ENCODE results near the gene MAT2B.
A peak's percentile ranks its signal among the peaks of the same experiment; 100 is the strongest.

The MAT2B gene

DNA sequence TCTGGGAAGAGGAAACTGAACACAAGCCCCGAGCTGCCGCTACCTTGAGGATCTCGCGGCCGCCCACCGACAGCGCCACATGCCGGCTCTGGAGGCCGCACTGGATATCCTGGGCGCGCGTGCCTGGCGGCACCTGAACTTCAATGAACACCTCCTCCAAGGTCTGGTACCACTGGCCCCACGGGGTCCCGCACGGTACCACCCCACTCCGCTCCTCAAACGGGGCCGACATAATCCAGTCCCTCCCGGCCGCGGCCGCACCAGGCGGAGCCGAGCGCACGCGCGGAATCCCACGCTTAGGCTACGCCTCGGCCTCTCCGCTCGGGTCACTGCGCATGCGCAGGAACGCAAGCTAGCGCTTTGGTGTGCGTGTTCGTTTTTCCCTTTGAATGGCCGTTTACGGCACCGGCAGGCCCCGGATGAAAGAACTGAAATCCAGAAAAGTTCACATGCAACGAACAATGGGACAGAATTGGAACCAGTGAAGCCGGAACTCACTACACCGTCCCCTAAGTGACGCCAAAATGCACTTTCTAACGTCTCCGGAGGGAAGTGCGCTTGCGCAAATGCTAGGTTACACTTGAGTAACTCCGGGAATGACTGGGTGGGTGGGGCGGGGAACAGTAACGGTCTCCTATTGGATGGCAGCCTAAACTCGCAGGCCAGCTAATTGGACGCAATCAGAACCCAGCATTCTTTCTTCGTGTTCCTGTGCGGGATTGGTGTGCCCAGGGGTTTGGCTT lies 45.4 kb upstream of the MAT2B start, which contains the start of gene NUDCD2:
NUDCD2 (minus strand) TSS at position 284 of the 743 bp plus-strand sequence; CDS start at position 232, 52 bp downstream.
- H3K4me3 ChIP-seq (ENCODE audit: low read depth, low read length) = peak within 1 kb of the TSS; percentile 84
- POLR2A ChIA-PET = interaction anchor here (0.6 to 5.4 kb wide), 20 partner anchors 10 to 837 kb away, joined by 3 to 166 read pairs (median 4); partner anchors contain the start of genes CCNG1 and MAT2B
- H3K27ac ChIP-seq (ENCODE audit: extremely low read depth, low read depth, low read length) = peak within 1 kb of the TSS; percentile 99
- peaks cover 10% of the 10 kb centered on the region for H3K4me1 ChIP-seq (ENCODE audit: control insufficient read depth, insufficient read depth, low read length)
- CTCF ChIA-PET = interaction anchor here (0.5 to 2.2 kb wide), 6 partner anchors 9 to 112 kb away, joined by 3 to 8 read pairs (median 4); partner anchors contain the start of gene MAT2B
- no peaks in the 10 kb centered on the region for H3K9me3 ChIP-seq (ENCODE audit: control insufficient read depth, insufficient read depth, low read depth, low read length)
- peaks cover 25 to 29% of the 10 kb centered on the region in 2 experiments for H3K36me3 ChIP-seq (ENCODE audit: control insufficient read depth in 2 of 2, insufficient read depth in 1 of 2, low read length in 2 of 2)
- peak; percentile 86 for TF ChIP-seq ZNF600 (tag by site-specific recombination; IDR thresholded peaks at IDR 0.05)
- TF ChIP-seq ZNF239 (tag by site-specific recombination; IDR thresholded peaks at IDR 0.05) = no peak
- TF ChIP-seq, protein P1, sequence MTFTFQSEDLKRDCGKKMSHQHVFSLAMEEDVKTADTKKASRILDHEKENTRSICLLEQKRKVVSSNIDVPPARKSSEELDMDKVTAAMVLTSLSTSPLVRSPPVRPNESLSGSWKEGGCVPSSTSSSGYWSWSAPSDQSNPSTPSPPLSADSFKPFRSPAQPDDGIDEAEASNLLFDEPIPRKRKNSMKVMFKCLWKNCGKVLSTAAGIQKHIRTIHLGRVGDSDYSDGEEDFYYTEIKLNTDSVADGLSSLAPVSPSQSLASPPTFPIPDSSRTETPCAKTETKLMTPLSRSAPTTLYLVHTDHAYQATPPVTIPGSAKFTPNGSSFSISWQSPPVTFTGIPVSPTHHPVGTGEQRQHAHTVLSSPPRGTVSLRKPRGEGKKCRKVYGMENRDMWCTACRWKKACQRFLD (tag by site-specific recombination; IDR thresholded peaks at IDR 0.05) = no peak
- no peak for TF ChIP-seq ZNF585B (tag by site-specific recombination; IDR thresholded peaks at IDR 0.05)
- TF ChIP-seq ZNF174 (tag by site-specific recombination; IDR thresholded peaks at IDR 0.05) = no peak
- no peak for TF ChIP-seq ZNF132 (tag by site-specific recombination; IDR thresholded peaks at IDR 0.05; ENCODE audit: borderline replicate concordance)
- TF ChIP-seq ZNF624 (tag by site-specific recombination; IDR thresholded peaks at IDR 0.05) = no peak
- no peak for TF ChIP-seq SCRT2 (tag by site-specific recombination; IDR thresholded peaks at IDR 0.05)
- TF ChIP-seq, protein P2, sequence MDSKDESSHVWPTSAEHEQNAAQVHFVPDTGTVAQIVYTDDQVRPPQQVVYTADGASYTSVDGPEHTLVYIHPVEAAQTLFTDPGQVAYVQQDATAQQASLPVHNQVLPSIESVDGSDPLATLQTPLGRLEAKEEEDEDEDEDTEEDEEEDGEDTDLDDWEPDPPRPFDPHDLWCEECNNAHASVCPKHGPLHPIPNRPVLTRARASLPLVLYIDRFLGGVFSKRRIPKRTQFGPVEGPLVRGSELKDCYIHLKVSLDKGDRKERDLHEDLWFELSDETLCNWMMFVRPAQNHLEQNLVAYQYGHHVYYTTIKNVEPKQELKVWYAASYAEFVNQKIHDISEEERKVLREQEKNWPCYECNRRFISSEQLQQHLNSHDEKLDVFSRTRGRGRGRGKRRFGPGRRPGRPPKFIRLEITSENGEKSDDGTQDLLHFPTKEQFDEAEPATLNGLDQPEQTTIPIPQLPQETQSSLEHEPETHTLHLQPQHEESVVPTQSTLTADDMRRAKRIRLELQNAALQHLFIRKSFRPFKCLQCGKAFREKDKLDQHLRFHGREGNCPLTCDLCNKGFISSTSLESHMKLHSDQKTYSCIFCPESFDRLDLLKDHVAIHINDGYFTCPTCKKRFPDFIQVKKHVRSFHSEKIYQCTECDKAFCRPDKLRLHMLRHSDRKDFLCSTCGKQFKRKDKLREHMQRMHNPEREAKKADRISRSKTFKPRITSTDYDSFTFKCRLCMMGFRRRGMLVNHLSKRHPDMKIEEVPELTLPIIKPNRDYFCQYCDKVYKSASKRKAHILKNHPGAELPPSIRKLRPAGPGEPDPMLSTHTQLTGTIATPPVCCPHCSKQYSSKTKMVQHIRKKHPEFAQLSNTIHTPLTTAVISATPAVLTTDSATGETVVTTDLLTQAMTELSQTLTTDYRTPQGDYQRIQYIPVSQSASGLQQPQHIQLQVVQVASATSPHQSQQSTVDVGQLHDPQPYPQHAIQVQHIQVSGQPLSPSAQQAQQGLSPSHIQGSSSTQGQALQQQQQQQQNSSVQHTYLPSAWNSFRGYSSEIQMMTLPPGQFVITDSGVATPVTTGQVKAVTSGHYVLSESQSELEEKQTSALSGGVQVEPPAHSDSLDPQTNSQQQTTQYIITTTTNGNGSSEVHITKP (tag by site-specific recombination; IDR thresholded peaks at IDR 0.05) = peak; percentile 69; the same call in 1 of the 2 replicates
- TF ChIP-seq ZNF658 (tag by site-specific recombination; IDR thresholded peaks at IDR 0.05) = no peak
- TF ChIP-seq, protein P3, sequence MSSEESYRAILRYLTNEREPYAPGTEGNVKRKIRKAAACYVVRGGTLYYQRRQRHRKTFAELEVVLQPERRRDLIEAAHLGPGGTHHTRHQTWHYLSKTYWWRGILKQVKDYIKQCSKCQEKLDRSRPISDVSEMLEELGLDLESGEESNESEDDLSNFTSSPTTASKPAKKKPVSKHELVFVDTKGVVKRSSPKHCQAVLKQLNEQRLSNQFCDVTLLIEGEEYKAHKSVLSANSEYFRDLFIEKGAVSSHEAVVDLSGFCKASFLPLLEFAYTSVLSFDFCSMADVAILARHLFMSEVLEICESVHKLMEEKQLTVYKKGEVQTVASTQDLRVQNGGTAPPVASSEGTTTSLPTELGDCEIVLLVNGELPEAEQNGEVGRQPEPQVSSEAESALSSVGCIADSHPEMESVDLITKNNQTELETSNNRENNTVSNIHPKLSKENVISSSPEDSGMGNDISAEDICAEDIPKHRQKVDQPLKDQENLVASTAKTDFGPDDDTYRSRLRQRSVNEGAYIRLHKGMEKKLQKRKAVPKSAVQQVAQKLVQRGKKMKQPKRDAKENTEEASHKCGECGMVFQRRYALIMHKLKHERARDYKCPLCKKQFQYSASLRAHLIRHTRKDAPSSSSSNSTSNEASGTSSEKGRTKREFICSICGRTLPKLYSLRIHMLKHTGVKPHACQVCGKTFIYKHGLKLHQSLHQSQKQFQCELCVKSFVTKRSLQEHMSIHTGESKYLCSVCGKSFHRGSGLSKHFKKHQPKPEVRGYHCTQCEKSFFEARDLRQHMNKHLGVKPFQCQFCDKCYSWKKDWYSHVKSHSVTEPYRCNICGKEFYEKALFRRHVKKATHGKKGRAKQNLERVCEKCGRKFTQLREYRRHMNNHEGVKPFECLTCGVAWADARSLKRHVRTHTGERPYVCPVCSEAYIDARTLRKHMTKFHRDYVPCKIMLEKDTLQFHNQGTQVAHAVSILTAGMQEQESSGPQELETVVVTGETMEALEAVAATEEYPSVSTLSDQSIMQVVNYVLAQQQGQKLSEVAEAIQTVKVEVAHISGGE (tag by site-specific recombination; conservative IDR thresholded peaks at IDR 0.05; ENCODE audit: low read depth) = no peak; the same call in 1 of the 2 replicates
- TF ChIP-seq, protein P4, sequence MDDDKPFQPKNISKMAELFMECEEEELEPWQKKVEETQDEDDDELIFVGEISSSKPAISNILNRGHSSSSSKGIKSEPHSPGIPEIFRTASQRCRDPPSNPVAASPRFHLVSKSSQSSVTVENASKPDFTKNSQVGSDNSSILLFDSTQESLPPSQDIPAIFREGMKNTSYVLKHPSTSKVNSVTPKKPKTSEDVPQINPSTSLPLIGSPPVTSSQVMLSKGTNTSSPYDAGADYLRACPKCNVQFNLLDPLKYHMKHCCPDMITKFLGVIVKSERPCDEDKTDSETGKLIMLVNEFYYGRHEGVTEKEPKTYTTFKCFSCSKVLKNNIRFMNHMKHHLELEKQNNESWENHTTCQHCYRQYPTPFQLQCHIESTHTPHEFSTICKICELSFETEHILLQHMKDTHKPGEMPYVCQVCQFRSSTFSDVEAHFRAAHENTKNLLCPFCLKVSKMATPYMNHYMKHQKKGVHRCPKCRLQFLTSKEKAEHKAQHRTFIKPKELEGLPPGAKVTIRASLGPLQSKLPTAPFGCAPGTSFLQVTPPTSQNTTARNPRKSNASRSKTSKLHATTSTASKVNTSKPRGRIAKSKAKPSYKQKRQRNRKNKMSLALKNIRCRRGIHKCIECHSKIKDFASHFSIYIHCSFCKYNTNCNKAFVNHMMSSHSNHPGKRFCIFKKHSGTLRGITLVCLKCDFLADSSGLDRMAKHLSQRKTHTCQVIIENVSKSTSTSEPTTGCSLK (tag by site-specific recombination; IDR thresholded peaks at IDR 0.05) = no peak
- peak; percentile 70; the same call in 1 of the 2 replicates for TF ChIP-seq ZNF561 (tag by site-specific recombination; IDR thresholded peaks at IDR 0.05; ENCODE audit: borderline replicate concordance)
- TF ChIP-seq, protein P5, sequence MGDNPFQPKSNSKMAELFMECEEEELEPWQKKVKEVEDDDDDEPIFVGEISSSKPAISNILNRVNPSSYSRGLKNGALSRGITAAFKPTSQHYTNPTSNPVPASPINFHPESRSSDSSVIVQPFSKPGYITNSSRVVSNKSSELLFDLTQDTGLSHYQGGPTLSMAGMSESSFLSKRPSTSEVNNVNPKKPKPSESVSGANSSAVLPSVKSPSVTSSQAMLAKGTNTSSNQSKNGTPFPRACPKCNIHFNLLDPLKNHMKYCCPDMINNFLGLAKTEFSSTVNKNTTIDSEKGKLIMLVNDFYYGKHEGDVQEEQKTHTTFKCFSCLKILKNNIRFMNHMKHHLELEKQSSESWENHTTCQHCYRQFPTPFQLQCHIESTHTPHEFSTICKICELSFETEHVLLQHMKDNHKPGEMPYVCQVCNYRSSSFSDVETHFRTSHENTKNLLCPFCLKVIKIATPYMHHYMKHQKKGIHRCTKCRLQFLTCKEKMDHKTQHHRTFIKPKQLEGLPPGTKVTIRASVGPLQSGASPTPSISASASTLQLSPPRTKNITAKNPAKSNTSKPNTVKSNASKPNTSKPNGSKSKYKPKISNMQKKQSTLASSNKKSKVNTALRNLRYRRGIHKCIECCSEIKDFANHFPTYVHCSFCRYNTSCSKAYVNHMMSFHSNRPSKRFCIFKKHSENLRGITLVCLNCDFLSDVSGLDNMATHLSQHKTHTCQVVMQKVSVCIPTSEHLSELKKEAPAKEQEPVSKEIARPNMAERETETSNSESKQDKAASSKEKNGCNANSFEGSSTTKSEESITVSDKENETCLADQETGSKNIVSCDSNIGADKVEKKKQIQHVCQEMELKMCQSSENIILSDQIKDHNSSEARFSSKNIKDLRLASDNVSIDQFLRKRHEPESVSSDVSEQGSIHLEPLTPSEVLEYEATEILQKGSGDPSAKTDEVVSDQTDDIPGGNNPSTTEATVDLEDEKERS (tag by site-specific recombination; IDR thresholded peaks at IDR 0.05) = no peak
- no peak for TF ChIP-seq ZNF155 (tag by site-specific recombination; IDR thresholded peaks at IDR 0.05)
- no peak for TF ChIP-seq ZNF157 (tag by site-specific recombination; IDR thresholded peaks at IDR 0.05)
- no peak for TF ChIP-seq TCF7L2 (IDR thresholded peaks at IDR 0.05; ENCODE audit: borderline replicate concordance, low read depth, low read length)
- no peak for TF ChIP-seq ZNF10 (tag by site-specific recombination; IDR thresholded peaks at IDR 0.05)
- no peak for TF ChIP-seq ZNF664 (tag by site-specific recombination; IDR thresholded peaks at IDR 0.05)
- no peak for TF ChIP-seq ZNF274 (IDR thresholded peaks at IDR 0.05; ENCODE audit: low read length)
- no peak for TF ChIP-seq ZNF274 (tag by site-specific recombination; IDR thresholded peaks at IDR 0.05; ENCODE audit: borderline replicate concordance)
- TF ChIP-seq YY2 (tag by site-specific recombination; IDR thresholded peaks at IDR 0.05) = no peak
- no peak for TF ChIP-seq ZNF214 (tag by site-specific recombination; IDR thresholded peaks at IDR 0.05; ENCODE audit: borderline replicate concordance)
